Trophoblast cell (in vitro differentiated cells and primary cell): ENCODE data around the gene DSE.

Source experiments
- DNase-seq, 2 donors: peaks; one replicate each; pipeline ENCODE4 v3.0.0-alpha.2; 2016
- H2AFZ ChIP-seq: 2 replicates; pipeline ENCODE4 v1.6.1; 2013; ENCODE audit warnings: low read length, moderate library complexity, mild to moderate bottlenecking; ENCODE audit not compliant: insufficient read depth, poor library complexity
- H2AK5ac ChIP-seq: 2 replicates; pipeline ENCODE4 v1.6.1; 2013; ENCODE audit warnings: mild to moderate bottlenecking, low read length
- H2BK120ac ChIP-seq: 2 replicates; pipeline ENCODE4 v1.6.1; 2013; ENCODE audit warnings: low read length, mild to moderate bottlenecking, moderate library complexity; ENCODE audit not compliant: insufficient read depth, poor library complexity
- H2BK12ac ChIP-seq: 2 replicates; pipeline ENCODE4 v1.6.1; 2013; ENCODE audit warnings: mild to moderate bottlenecking, low read length, moderate library complexity
- H2BK5ac ChIP-seq: 2 replicates; pipeline ENCODE4 v1.6.1; 2013; ENCODE audit warnings: low read length, low read depth, moderate library complexity, mild to moderate bottlenecking; ENCODE audit not compliant: poor library complexity
- H3K14ac ChIP-seq: 2 replicates; pipeline ENCODE4 v1.6.1; 2013; ENCODE audit warnings: mild to moderate bottlenecking, low read length
- H3K18ac ChIP-seq: 2 replicates; pipeline ENCODE4 v1.6.1; 2013; ENCODE audit warnings: mild to moderate bottlenecking, low read length
- H3K23ac ChIP-seq: 2 replicates; pipeline ENCODE4 v1.6.1; 2013; ENCODE audit warnings: low read length
- H3K27ac ChIP-seq: 2 replicates; pipeline ENCODE4 v1.5.1; 2013; ENCODE audit warnings: low read depth, mild to moderate bottlenecking, inconsistent platforms, low read length, moderate library complexity
- H3K27me3 ChIP-seq: 2 replicates; pipeline ENCODE4 v1.6.1; 2013; ENCODE audit warnings: inconsistent platforms, mild to moderate bottlenecking, low read length, moderate library complexity; ENCODE audit not compliant: insufficient read depth
- H3K36me3 ChIP-seq, 2 experiments: 1 replicate in 1 of 2; 2 replicates in 1 of 2; pipeline ENCODE4 v1.6.1; 2013; ENCODE audit warnings: low read length in 2 of 2, mild to moderate bottlenecking in 2 of 2, moderate library complexity in 1 of 2; ENCODE audit not compliant: insufficient read depth in 2 of 2, control insufficient read depth in 1 of 2
- H3K4ac ChIP-seq: 2 replicates; pipeline ENCODE4 v1.6.1; 2013; ENCODE audit warnings: low read depth, mild to moderate bottlenecking, low read length, moderate library complexity
- H3K4me1 ChIP-seq, 2 experiments: 1 replicate in 1 of 2; 2 replicates in 1 of 2; pipeline ENCODE4 v1.6.1; 2013; ENCODE audit warnings: low read length in 2 of 2, mild to moderate bottlenecking in 2 of 2, moderate library complexity in 1 of 2; ENCODE audit not compliant: insufficient read depth in 2 of 2, control insufficient read depth in 1 of 2
- H3K4me2 ChIP-seq: 2 replicates; pipeline ENCODE4 v1.6.1; 2013; ENCODE audit warnings: inconsistent platforms, mild to moderate bottlenecking, low read length, moderate library complexity
- H3K4me3 ChIP-seq: 2 replicates; pipeline ENCODE4 v1.5.1; 2013; ENCODE audit warnings: mild to moderate bottlenecking, low read depth, low read length, inconsistent platforms
- H3K79me1 ChIP-seq: one replicate; pipeline ENCODE4 v1.6.1; 2013; ENCODE audit warnings: low read length
- H3K79me2 ChIP-seq: 2 replicates; pipeline ENCODE4 v1.6.1; 2013; ENCODE audit warnings: low read length, mild to moderate bottlenecking; ENCODE audit not compliant: control insufficient read depth, insufficient read depth, poor library complexity
- H3K9ac ChIP-seq: 2 replicates; pipeline ENCODE4 v1.6.1; 2013; ENCODE audit warnings: mild to moderate bottlenecking, low read length
- H3K9me3 ChIP-seq: 2 replicates; pipeline ENCODE4 v1.6.1; 2013; ENCODE audit warnings: low read depth, mild to moderate bottlenecking, control low read depth, inconsistent platforms, low read length; ENCODE audit not compliant: insufficient read depth
- H4K12ac ChIP-seq: 2 replicates; pipeline ENCODE4 v1.6.1; 2013; ENCODE audit warnings: low read depth, mild to moderate bottlenecking, low read length, moderate library complexity
- H4K8ac ChIP-seq: 2 replicates; pipeline ENCODE4 v1.6.1; 2013; ENCODE audit warnings: low read depth, mild to moderate bottlenecking, low read length, moderate library complexity
- H4K91ac ChIP-seq: one replicate; pipeline ENCODE4 v1.6.1; 2013; ENCODE audit warnings: low read depth, mild to moderate bottlenecking, low read length, moderate library complexity
- WGBS: extraction: QIAGEN DNeasy Blood & Tissue Kit; methylation state at CpG from one replicate; pipeline ENCODE4 v1.1.7; 2013; ENCODE audit warnings: missing lambda C conversion rate; ENCODE audit not compliant: insufficient read length, insufficient coverage; ENCODE audit errors: extremely low coverage; 5-methylcytosine and 5-hydroxymethylcytosine counted together

The DSE gene

GRCh38 chr6:116447496-116448011, 76.8 kb downstream of the DSE start:
- H3K18ac ChIP-seq, result no peak overlapping the region
- H3K23ac ChIP-seq, result no peak overlapping the region

GRCh38 chr6:116449565-116449964, 78.8 kb downstream of the DSE start:
- no peak overlapping the region for H3K14ac ChIP-seq
- H2AK5ac ChIP-seq, result no peak overlapping the region
- no peak overlapping the region for H3K4ac ChIP-seq
- H3K27me3 ChIP-seq, result no peaks in the 10 kb centered on the region
- no peak overlapping the region for H2BK120ac ChIP-seq
- H3K79me1 ChIP-seq, result no peaks in the 10 kb centered on the region
- DNase-seq, result no peak
- H3K36me3 ChIP-seq, result no peaks in the 10 kb centered on the region
- H2BK5ac ChIP-seq, result no peak overlapping the region
- no peak overlapping the region for H3K23ac ChIP-seq
- H3K9me3 ChIP-seq, result no peaks in the 10 kb centered on the region
- H4K12ac ChIP-seq, result no peak overlapping the region
- H3K79me2 ChIP-seq, result no peaks in the 10 kb centered on the region
- no peak overlapping the region for H4K91ac ChIP-seq
- H3K4me2 ChIP-seq, result no peak overlapping the region
- H4K8ac ChIP-seq, result no peak overlapping the region
- no peak overlapping the region for H2BK12ac ChIP-seq
- H2AFZ ChIP-seq, result no peak overlapping the region
- H3K27ac ChIP-seq, result no peak overlapping the region
- no peak overlapping the region for H3K18ac ChIP-seq
- no peak overlapping the region for H3K4me3 ChIP-seq
- H3K4me1 ChIP-seq, result no peaks in the 10 kb centered on the region
- no CpG with 5 or more reads among the region's 1 CpG for WGBS
- no peak overlapping the region for H3K9ac ChIP-seq

More at GRCh38 chr6:116447496-116448011, 76.8 kb downstream of the DSE start:
- H3K27me3 ChIP-seq, result no peaks in the 10 kb centered on the region
- DNase-seq, result peak; percentile 43 to 73
- H3K79me2 ChIP-seq, result no peaks in the 10 kb centered on the region
- H2BK5ac ChIP-seq, result no peak overlapping the region
- no peak overlapping the region for H3K4me2 ChIP-seq
- H2BK12ac ChIP-seq, result no peak overlapping the region
- no peak overlapping the region for H3K27ac ChIP-seq
- H3K36me3 ChIP-seq, result no peaks in the 10 kb centered on the region
- H3K14ac ChIP-seq, result no peak overlapping the region
- H2BK120ac ChIP-seq, result no peak overlapping the region
- H4K8ac ChIP-seq, result no peak overlapping the region
- H3K4ac ChIP-seq, result no peak overlapping the region
- H2AFZ ChIP-seq, result no peak overlapping the region
- no peak overlapping the region for H3K9ac ChIP-seq
- no CpG with 5 or more reads among the region's 2 CpGs for WGBS
- H3K9me3 ChIP-seq, result no peaks in the 10 kb centered on the region
- H3K4me3 ChIP-seq, result no peak overlapping the region
- no peak overlapping the region for H2AK5ac ChIP-seq
- H3K4me1 ChIP-seq, result no peaks in the 10 kb centered on the region
- no peak overlapping the region for H4K12ac ChIP-seq
- no peak overlapping the region for H4K91ac ChIP-seq
- H3K79me1 ChIP-seq, result no peaks in the 10 kb centered on the region

GRCh38 chr6:116450185-116450710, 79.5 kb downstream of the DSE start:
- H2AK5ac ChIP-seq, result no peak overlapping the region

GRCh38 chr6:116450769-116451740, 80.3 kb downstream of the DSE start:
- Histone ChIP-seq H3K27me3 (no peaks in the 10 kb centered on the region), H2AK5ac (no peak overlapping the region), H3K79me2 (no peaks in the 10 kb centered on the region), H3K14ac (no peak overlapping the region), H3K36me3 (no peaks in the 10 kb centered on the region), H3K79me1 (no peaks in the 10 kb centered on the region), H2BK120ac (no peak overlapping the region), H3K23ac (no peak overlapping the region), H3K27ac (no peak overlapping the region), H4K12ac (no peak overlapping the region), H3K18ac (no peak overlapping the region), H4K8ac (no peak overlapping the region), H3K4ac (no peak overlapping the region), H2BK5ac (no peak overlapping the region), H2BK12ac (no peak overlapping the region), H3K4me3 (no peak overlapping the region), H3K4me2 (no peak overlapping the region), H3K9me3 (no peaks in the 10 kb centered on the region), H3K4me1 (no peaks in the 10 kb centered on the region), H3K9ac (no peak overlapping the region), H4K91ac (no peak overlapping the region), H2AFZ (no peak overlapping the region)
- no CpG with 5 or more reads among the region's 9 CpGs for WGBS
- peak; percentile 88 to 92 for DNase-seq

More at GRCh38 chr6:116450185-116450710, 79.5 kb downstream of the DSE start:
- Histone ChIP-seq H3K23ac (no peak overlapping the region), H2BK120ac (no peak overlapping the region), H3K9ac (no peak overlapping the region), H2BK12ac (no peak overlapping the region), H3K36me3 (no peaks in the 10 kb centered on the region), H2BK5ac (no peak overlapping the region), H4K12ac (no peak overlapping the region), H3K4ac (no peak overlapping the region), H4K91ac (no peak overlapping the region), H3K9me3 (no peaks in the 10 kb centered on the region), H3K4me2 (no peak overlapping the region), H3K79me1 (no peaks in the 10 kb centered on the region), H2AFZ (no peak overlapping the region), H3K14ac (no peak overlapping the region), H3K27me3 (no peaks in the 10 kb centered on the region), H3K27ac (no peak overlapping the region), H3K4me1 (no peaks in the 10 kb centered on the region), H4K8ac (no peak overlapping the region), H3K18ac (no peak overlapping the region), H3K79me2 (no peaks in the 10 kb centered on the region), H3K4me3 (no peak overlapping the region)
- no peak for DNase-seq
- WGBS, result no CpG with 5 or more reads among the region's 1 CpG
